HG03378 (cell line): Measurements from ENCODE around the gene HHATL.

Experiments
- ATAC-seq: cut with Tn5 transposase; IDR thresholded peaks from one replicate; pipeline ENCODE4 v1.9.1; 2021; ENCODE audit warnings: mild to moderate bottlenecking, moderate library complexity; ENCODE audit not compliant: unreplicated experiment

The HHATL gene

DNA sequence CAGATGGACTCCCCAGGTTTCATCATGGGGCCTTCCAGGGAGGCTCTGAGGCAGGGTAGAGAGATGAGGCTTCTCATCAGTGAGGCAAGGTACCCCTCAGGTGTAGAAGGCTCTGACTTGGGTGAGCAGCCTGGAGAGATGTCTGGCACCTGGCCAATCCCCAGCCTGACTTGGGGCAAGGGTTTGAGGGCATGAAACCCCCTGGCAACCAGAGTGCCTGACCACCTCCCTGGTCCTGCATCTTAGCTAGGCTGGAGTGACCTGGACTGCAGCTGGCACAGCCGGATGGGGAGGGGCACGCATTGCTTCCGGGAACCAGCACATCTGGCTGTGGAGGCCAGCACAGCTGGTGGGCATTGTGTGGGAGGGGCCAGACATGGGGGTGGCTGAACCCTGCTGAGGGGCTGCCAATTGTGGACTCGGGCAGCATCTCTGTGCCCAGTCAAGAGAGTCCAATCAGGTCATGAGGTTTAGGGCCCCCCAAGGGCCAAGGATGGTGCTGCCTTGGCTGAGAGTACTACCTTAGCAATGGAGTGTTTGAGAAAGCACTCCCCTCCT, 47.2 kb downstream of the HHATL start:
- ATAC-seq: no peak

DNA sequence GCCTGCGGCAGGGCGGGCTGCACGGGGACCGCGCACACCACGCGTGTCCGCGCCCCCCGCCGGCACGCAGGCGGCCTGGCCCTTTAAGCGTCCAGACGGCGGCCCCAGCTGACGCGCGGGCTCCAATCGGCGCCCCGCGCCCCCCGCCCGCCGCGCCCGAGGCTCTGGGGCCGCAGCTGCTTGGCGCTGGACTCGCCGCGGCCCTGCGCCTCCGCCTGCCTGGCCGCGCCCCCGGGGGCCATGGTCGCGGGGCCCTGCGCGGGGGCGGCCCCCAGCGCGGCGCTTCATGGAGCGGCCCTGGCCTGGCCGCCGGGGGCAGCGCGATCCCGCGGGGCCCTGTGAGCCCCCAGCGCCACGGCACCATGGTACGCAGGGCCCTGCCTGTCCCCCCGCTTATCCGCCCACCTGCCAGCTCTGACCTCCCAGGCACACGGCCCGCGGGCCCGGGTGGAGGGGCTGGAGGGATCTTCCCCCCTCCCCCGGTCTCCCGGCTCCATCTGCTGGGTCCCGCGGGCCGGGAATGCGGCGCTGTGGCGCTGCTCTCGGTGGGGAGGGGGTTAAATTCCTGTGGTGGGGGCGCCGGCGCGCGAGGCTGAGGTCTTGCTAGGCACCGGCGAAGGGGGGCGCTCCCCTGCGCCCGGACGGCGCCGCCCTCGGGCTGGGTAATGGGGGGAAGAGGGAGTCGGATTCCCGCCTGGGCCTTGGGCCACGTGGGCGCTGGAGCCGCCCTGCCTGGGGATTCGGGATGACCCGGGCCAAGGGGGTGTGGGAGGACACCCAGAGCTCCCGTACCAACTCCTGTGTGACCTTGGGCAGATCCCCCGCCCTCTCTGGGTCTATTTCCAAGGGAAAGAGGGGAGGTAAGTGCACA, 48.0 kb downstream of the HHATL start:
- no peak for ATAC-seq

DNA sequence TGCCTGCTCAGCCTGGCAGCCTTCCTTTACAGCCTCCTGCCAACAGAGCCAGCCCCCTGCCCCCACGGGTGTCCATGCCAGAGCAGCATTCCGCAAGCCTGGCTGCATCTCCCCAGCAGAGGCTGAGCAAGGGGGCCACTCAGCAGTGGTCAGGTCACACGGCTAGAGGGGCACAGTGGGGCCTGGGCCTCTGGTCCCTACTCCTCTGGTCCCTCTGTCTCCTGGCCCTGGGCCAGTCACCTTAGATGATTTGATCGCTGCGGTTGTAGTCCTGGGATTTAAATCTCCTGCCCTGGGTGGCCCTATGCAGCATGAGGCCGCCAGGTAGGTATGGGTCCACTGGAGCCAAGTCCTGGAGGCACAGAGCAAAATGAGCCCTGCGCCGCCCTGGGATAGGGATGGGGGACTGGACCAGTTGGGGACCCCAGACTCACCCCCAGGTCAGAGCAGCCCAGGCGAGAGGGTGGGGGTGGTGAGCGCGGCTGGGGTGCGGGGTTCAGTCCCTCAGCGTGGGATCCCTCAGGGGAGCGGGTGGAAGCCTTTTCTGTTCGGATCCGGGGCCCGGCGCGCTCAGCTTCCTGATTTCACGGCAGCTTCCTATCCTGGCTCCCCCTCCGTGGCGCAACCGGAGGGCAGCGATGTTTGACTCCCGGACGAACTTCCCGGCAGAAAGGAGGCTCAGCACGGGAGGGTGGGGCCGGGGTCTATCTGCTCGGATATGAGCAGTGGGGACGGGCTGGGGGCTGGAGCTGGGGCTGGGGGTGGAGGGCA, 48.9 kb downstream of the HHATL start, which contains the start of gene ZBTB47:
Gene ZBTB47 (plus strand): TSS at position 138 of the 771 bp plus-strand sequence. CDS start 4,659 bp downstream, outside the sequence.
- no peak for ATAC-seq

DNA sequence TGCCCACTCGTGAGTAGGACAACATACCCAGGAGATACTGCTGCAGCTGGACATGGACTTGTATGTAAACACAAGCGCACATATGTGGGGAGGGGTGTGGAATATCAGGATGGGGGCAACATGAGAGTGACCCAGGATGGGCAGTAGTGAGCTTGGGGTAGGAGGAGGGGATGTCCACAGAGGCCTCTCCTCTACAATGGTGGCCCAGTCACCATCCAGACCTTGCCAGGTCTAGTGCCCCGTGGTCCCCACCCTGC, 49.4 kb downstream of the HHATL start:
- ATAC-seq: no peak

DNA sequence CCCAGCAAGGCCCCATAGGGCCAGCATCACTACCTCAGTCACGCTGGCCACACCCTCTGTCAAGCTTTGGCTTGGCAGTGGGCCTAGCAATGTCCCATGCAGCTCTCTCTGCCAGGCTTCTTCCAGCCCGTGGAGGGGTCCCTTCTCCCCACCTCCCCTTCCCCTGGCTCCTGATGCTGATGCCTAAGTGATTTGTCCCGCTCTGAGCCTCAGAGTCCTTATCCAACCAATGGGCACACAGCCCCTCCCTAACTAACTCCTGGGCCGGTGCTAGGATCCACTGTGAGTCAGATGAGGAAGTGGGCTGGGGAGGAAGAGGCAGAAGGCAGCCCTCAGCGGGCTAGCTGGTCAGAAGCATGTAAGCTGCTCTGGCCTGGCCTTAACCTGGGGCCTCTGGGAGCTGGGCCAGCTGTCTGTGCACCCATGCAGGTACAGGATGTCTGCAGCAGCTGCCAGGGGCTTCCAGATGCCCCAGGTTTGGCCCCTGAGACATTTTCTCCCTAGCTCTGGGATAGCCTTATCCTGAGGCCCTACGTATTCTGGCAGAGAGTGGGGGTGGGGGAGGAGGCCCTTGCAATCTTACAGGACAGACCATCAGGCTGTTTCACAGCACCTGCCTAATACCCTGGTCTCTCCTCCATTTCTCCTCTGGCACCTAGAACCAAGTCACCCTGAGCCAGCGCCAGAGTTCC, 49.8 kb downstream of the HHATL start:
- ATAC-seq: peak; percentile 70

DNA sequence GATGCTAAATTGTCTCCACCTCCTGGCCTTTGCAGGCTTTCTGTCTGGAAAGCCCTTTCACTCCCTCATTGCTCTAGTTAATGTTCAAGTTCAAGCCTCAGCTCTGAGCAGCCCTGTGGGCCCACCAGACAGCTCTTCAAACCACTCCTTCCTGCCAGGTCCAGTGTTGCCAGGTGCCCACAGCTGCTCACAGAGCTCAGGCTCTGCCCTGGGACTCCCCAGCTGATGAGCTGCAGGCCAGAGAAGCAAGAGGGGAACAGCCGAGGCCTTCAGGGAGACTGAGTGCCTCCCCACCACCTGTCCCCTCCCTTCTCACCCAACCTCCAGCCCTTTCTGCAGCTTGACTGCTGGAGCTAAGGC, 50.4 kb downstream of the HHATL start:
- ATAC-seq: peak; percentile 19

DNA sequence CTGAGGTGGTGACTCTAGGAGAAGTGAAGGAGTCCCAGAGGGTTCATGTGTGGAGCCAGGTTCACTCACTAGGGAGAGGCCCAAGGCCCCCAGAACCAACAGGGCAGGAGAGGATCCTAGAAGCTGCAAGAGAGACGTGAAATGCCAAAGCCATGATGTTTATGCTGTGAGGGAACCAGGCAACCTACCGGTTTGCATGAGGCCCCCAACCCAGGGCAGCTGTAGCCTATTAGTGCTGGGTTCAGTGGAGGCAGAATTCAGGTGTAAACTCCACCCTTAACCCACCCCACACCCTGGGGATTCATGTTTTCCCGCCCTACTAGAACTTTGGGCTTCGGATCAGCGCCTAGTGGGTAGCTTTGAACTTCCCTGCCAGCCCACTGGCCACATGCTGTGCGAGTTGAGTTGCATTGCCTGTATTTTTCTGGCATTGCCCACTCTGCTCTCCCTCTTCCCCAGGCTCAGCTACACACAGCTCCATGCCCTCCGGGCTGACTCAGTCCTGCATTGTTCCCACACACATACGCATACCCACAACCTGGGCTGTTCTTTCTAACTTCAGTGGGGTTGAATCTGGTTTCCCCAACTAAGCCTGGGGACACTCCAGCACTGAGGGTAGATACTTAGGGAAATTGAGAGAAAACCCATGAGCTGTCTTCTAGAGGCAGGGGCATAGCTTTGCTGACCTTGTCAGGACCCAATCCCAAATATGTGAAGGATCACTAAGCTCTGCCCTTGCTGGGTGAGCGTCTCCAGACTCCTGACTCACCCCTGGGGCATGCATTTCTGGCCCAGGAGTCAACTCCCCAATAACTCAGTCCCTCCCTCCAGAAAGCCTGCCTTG, 51.1 kb downstream of the HHATL start:
- no peak for ATAC-seq

- ATAC-seq: no peak
Observed at GRCh38 chr3:42649783-42650182, 52.8 kb downstream of the HHATL start.

DNA sequence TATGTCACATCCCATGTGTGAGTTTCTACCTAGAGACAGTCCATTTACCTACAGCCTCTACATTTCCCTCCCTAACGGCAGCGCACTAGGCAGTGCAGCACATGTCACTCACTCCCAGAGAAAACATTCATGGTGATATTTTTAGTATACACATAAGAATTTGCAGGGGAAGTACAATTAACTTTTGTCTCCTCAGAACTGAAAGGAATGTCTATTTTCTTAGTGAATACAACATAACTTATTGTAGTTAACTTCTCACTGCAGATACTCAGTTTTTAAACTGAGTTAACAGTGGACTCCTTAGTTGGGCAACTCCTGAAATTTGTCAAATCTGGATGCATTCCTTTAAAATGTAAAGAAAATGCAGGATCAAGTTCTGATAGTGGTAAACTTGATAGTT, 53.6 kb downstream of the HHATL start:
- no peak for ATAC-seq

- ATAC-seq: no peak
Observed at GRCh38 chr3:42647821-42648459, 54.7 kb downstream of the HHATL start.
